T follicular helper cell (primary cell): Measurements from ENCODE around the gene PACRG.

Experiments used
- DNase-seq: peaks from one replicate; pipeline ENCODE4 v3.0.0-alpha.2; 2020; ENCODE audit warnings: low read depth

Gene PACRG

GRCh38 chr6:163243692-163244589, 516.2 kb downstream of the PACRG start:
- DNase-seq = no peak

- no peak for DNase-seq
Observed at GRCh38 chr6:163248051-163248450, 520.3 kb downstream of the PACRG start.

DNA sequence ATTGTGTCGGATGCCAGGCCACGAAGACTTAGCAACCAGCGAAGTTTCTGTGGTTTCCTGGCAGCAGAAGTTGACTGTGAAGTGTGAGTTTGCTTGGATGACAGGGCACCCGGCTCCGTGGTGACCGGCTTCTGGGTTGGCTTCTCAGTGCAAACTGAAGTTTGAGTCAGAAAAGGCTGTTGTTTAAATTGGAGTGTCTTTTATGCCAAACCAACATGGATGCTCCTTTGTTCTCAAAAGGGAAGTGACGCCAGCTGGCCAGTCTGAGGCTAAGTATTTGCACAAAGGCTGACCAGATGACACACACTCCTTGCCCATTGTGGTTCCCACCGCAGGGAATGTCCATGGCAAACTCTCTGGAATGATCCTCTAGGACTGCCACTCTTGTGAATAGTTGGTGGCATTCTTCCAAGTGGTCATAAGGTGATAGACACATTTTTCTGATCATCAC, 521.9 kb downstream of the PACRG start:
- DNase-seq = no peak

GRCh38 chr6:163250116-163250515, 522.3 kb downstream of the PACRG start:
- DNase-seq = no peak

GRCh38 chr6:163252061-163252591, 524.4 kb downstream of the PACRG start:
- no peak for DNase-seq

DNA sequence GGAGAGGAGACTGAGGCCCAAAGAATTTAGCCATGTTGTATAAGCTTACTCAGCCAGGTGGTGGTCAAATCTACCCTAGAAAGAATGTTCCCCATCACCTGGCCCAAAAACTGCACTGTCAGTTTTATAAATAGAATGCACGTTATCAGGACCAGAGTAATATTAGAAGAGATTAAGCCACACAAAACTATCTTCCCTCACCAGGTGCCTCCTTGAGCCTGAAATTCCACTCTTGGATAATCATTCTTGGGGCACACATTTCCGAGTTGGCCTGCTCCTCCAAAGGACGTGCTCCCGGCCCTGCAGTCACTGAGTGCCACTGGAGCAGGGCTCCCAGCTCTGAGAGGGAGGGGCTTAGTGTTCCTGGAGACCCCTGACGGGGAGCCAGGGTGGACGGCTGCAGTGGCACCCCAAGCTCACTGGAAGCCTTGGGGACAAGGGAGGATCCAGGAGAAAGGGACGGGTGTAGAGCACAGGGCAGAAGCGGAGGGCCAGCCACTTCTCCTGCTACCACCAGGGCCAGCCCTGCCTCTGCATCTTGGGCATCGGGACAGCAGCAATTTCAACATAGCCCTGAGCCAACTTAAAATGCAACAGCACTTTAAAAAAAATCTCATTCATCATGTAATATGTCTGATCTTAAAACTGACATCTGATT, 525.9 kb downstream of the PACRG start:
- DNase-seq = no peak

DNA sequence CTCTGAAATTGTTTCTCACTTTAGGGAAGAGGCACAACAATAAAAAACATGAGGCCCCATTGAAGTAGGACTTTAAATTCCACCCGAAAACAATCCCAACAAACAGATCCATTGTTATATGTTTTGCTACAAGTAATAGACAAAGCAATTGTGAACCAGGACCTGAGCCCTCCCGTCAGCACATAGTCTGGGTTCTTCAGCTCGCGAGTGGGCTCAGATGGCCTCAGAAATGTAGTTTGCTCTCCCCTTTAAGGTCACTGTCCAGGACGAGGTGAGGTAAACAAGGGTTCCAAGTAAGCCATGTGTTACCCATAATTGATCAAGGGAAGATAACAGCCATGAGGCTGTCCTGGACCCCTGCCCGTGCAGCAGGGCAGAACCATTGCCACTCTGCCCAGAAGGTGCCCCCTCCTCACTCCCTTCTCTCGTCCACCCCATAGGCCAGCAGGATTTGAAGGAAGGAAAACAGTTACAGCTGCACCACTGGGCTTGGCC, 526.6 kb downstream of the PACRG start:
- DNase-seq = no peak

GRCh38 chr6:163255265-163255664, 527.5 kb downstream of the PACRG start:
- no peak for DNase-seq

DNA sequence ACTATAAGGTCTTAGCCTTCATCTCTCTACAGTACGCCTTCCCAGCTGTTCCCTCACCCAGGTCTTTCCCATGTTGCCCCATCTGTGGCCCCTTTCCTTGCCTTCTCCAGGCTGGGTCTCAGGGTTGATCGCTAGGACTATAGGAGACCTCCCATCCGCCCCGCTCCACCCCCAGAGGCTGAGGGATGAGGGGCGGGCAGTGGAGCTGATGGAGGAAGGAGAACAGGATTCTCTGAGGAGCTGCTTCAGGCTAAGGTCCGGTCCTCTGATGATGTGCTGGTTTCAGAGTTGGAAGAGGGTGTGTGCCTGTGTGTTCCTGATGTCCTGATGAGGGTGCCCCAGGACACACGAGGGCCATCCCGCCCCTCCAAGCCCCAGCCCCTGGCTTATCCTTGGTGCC, 531.9 kb downstream of the PACRG start:
- DNase-seq = no peak

- no peak for DNase-seq
Observed at GRCh38 chr6:163260111-163260895, 532.5 kb downstream of the PACRG start.

DNA sequence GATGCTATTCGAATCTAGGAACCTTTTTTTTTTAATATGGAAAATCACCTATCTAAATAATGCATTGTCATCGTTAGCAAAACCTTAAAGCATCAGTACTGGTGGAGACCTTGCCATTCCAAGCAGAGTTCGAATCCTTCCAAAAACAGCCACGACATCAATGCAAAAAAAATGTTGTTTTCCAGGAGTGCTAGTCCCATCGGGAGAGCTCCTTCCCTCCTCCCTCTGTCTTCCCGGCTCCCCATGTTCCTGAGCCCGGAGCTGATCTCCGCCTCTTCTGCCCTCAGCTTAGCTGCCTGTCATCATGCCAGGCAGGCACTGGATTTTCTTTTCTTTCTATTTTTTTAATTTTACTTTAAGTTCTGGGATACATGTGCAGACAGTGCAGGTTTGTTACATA, 533.1 kb downstream of the PACRG start:
- no peak for DNase-seq

DNA sequence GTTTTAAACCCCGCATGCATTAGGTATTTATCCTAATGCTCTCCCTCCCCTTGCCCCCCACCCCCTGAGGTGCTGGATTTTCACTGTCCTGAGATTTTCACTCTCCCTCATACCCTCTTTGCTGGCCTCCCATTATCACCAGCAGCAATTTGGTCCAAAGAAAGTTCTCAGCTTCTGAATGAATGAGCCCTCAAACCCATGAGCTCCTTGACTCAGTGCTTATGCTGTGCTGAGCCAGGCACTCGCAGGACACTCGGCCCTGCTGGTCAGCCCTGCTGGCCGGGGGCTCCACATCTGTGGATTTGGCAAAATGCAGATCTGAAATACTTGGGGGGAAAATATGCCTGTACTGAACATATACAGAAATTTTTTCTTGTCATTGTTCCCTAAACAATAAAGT, 533.6 kb downstream of the PACRG start:
- no peak for DNase-seq

DNA sequence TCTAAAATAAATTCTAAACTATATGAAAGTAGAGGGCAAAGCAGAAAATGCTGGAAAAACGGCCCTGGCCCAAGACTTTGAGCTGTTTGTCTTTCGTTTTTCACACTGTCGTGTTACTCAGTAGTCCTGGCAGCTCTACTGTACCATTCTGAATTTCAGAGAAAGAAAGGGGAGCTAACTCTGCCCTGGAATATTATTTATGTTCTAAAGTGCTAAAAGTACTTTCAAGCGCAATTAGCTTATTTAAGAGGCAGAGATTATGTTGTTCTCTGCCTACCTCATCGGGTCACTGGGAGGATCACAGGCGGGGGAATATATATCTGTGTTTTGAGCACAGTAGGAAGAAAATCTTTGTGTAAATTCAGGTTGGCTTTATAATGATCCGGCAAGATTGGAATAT, 534.3 kb downstream of the PACRG start:
- DNase-seq = no peak

- DNase-seq = no peak
Observed at GRCh38 chr6:163263196-163263595, 535.4 kb downstream of the PACRG start.

DNA sequence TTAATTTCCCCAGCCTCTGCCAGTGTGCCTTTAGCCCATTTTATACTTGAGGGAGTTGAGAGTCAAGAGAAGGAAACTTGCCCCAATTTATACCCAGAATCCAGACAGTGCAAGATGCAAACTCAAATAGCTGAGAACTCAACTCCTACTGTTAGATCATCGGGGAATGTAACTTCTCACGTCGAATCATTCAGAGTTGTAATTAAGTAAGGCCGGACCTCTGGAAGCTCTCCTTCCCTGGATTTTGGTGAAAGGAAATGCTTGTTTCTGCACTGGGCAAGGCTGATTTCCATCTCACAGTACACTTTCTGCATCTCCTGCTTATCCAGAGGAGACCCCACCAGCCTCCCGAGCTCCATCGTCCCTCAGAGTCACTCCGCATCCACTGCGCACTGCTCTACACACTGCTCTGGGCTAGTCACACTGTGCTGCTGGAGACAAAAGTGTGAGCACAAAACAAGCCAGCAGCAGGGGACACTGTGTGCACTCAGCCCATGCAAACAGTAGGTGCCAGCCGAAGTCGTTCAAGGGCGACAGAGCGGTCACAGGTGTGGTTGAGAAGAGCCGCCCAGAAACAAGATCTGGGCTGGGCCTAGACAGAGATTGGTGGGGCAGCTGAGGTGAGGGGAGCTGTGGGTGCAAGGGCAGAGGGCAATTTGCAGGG, 536.4 kb downstream of the PACRG start:
- DNase-seq = no peak

- no peak for DNase-seq
Observed at GRCh38 chr6:163264662-163265035, 536.9 kb downstream of the PACRG start.

DNA sequence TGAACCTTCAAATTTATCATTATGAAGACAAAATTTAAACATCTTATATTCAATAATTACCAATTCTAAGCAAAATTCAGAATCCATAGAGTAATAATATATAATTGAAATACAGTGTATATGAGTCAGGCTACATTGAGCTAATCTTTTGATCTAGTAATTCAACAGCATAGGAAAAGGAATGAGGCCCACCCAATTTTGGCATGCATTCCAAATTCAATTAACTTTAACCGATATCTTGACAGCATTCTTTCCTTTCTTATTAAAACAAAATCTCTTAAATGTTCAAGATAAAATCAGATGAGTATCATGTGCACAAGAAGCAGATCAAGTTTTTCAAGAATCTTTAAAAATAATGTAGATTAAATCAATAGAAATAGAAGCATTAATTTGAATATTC, 553.9 kb downstream of the PACRG start:
- no peak for DNase-seq

DNA sequence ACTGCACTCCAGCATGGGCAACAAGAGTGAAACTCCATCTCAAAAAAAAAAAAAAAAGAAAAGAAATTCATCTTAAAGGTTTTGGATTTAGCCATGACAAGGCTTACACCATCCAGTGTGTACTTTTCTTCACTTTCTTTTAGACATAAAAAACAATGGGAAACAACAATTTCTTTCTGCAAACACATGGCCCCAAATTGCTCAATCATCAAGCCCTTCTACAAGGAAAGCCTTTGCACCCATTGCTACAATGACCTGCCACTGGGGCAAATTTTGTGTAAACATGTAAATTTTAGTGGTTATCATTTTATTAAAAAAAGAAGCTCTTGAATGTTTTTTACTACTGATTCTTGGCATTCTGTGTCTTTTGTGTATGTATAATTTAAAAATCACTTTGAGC, 554.9 kb downstream of the PACRG start:
- DNase-seq = no peak

DNA sequence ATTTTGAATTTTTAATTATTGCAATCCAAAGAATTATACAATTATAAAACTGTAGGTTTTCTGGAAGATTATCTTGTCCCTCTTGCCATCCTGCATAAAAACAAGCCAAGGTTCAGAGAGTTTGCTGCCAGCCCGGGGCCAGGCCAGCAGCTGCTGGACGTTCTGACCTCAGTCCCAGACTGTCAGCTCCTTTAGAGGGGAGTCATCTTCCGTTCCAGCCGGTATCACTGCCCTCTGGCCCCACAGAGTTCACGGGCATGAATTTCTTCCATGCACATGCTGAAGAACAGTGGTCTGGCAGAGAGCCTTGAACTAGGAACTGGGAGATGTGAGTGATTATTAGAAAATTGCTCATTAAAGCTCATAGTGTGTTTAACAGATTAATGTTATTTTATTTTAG, 556.4 kb downstream of the PACRG start:
- DNase-seq = no peak

GRCh38 chr6:163285691-163286090, 557.9 kb downstream of the PACRG start:
- DNase-seq = no peak

GRCh38 chr6:163287626-163288025, 559.9 kb downstream of the PACRG start:
- DNase-seq = no peak

GRCh38 chr6:163288066-163288465, 560.3 kb downstream of the PACRG start:
- no peak for DNase-seq
